Hepatocyte (in vitro differentiated cells): Measurements from ENCODE around the gene ACAD9. TPM values are rescaled to one million over a fixed set of nuclear protein-coding genes. Genes with fewer than 3 reads are reported as not detected.

Experiments
- DNase-seq: peaks from one replicate; pipeline ENCODE4 v3.0.0-alpha.2; 2016; ENCODE audit warnings: low spot score
- H2AFZ ChIP-seq: fragments of 200-600 bp; sonication (generic); 2 replicates; pipeline ENCODE4 v1.6.0; 2016; ENCODE audit warnings: antibody characterized with exemption, mild to moderate bottlenecking
- H3K27ac ChIP-seq: fragments of 200-600 bp; sonication (generic); 2 replicates; pipeline ENCODE4 v1.5.1; 2016; ENCODE audit warnings: mild to moderate bottlenecking
- H3K27me3 ChIP-seq: fragments of 200-600 bp; sonication (generic); 2 replicates; pipeline ENCODE4 v1.6.1; 2016
- H3K36me3 ChIP-seq: fragments of 200-600 bp; sonication (generic); replicated peaks from 2 replicates; pipeline ENCODE4 v1.5.1; 2016; ENCODE audit warnings: low read depth; ENCODE audit not compliant: insufficient read depth
- H3K4me1 ChIP-seq: fragments of 200-600 bp; sonication (generic); 2 replicates; pipeline ENCODE4 v1.5.1; 2016; ENCODE audit warnings: mild to moderate bottlenecking, moderate library complexity; ENCODE audit not compliant: insufficient read depth
- H3K4me2 ChIP-seq: fragments of 200-600 bp; sonication (generic); 2 replicates; pipeline ENCODE4 v1.6.0; 2016
- H3K4me3 ChIP-seq: fragments of 200-600 bp; sonication (generic); 2 replicates; pipeline ENCODE4 v1.5.1; 2016; ENCODE audit warnings: mild to moderate bottlenecking
- H3K79me2 ChIP-seq: fragments of 200-600 bp; sonication (generic); 2 replicates; pipeline ENCODE4 v1.6.0; 2017; ENCODE audit warnings: mild to moderate bottlenecking
- H3K9me2 ChIP-seq: fragments of 200-600 bp; sonication (generic); replicated peaks from 2 replicates; pipeline ENCODE4 v1.6.0; 2017; ENCODE audit warnings: mild to moderate bottlenecking; ENCODE audit not compliant: insufficient read depth
- H3K9me3 ChIP-seq: fragments of 200-600 bp; sonication (generic); 2 replicates; pipeline ENCODE4 v1.5.1; 2016; ENCODE audit warnings: low read depth, mild to moderate bottlenecking
- H4K20me1 ChIP-seq: fragments of 200-600 bp; sonication (generic); 2 replicates; pipeline ENCODE4 v1.6.0; 2016; ENCODE audit warnings: mild to moderate bottlenecking; ENCODE audit not compliant: insufficient read depth, poor library complexity, severe bottlenecking
- CTCF ChIP-seq: fragments of 200-600 bp; sonication (generic); IDR thresholded peaks from 2 replicates; pipeline ENCODE4 v1.5.1; 2016; ENCODE audit warnings: antibody characterized with exemption, mild to moderate bottlenecking; ENCODE audit not compliant: poor library complexity
- EZH2 ChIP-seq: fragments of 200-600 bp; sonication (generic); IDR thresholded peaks from 2 replicates; pipeline ENCODE4 v1.6.1; 2016; ENCODE audit warnings: antibody characterized with exemption, mild to moderate bottlenecking, borderline replicate concordance
- EZH2phosphoT487 ChIP-seq: fragments of 200-600 bp; sonication (generic); IDR thresholded peaks from one replicate; pipeline ENCODE4 v1.6.1; 2018; ENCODE audit warnings: antibody characterized with exemption, mild to moderate bottlenecking, low read depth, moderate library complexity; ENCODE audit not compliant: unreplicated experiment, severe bottlenecking
- WGBS: methylation state at CpG from one replicate; pipeline ENCODE4 v1.1.6; 2016; ENCODE audit warnings: low lambda C conversion rate; ENCODE audit errors: missing lambda C conversion rate; 5-methylcytosine and 5-hydroxymethylcytosine counted together
- polyA plus RNA-seq: library from polyadenylated mRNA; unstranded; fragments of >200 nt; fragmentation: Nextera tagmentation; extraction: Ambion mirVana; gene quantifications from 2 replicates; pipeline ENCODE4 v1.2.1, GENCODE V29; 2016
- total RNA-seq: library from RNA; depleted of rRNA; stranded (reverse); fragments of >200 nt; gene quantifications from 2 replicates; pipeline ENCODE4 v1.2.3, GENCODE V29; 2014

The ACAD9 gene
- total and polyA plus RNA-seq, 2 experiments from 2014 or later: 32.0 to 33.8 TPM

- no peak overlapping the region for H3K27ac ChIP-seq
- no peak overlapping the region for H3K4me3 ChIP-seq
- no peaks in the 10 kb centered on the region for H3K79me2 ChIP-seq
- DNase-seq: no peak
- H3K4me2 ChIP-seq: no peak overlapping the region
- H3K9me2 ChIP-seq: no peaks in the 10 kb centered on the region
- H3K27me3 ChIP-seq: no peaks in the 10 kb centered on the region
- no peaks in the 10 kb centered on the region for H4K20me1 ChIP-seq
- H3K4me1 ChIP-seq: no peaks in the 10 kb centered on the region
- no peaks in the 10 kb centered on the region for H3K9me3 ChIP-seq
- WGBS: 85% methylated on average over 7 of the region's 7 CpGs
- no peak for TF ChIP-seq CTCF
- TF ChIP-seq EZH2phosphoT487: no peak
- no peak for TF ChIP-seq EZH2
- no peaks in the 10 kb centered on the region for H3K36me3 ChIP-seq
- no peak overlapping the region for H2AFZ ChIP-seq
Observed at GRCh38 chr3:128946411-128946810, 67.0 kb downstream of the ACAD9 start.

- no peaks in the 10 kb centered on the region for H3K4me1 ChIP-seq
- no peaks in the 10 kb centered on the region for H3K36me3 ChIP-seq
- no peak overlapping the region for H3K4me2 ChIP-seq
- DNase-seq: no peak
- no peak overlapping the region for H3K4me3 ChIP-seq
- TF ChIP-seq EZH2phosphoT487: no peak
- no peak for TF ChIP-seq CTCF
- TF ChIP-seq EZH2: no peak
- WGBS: 77% methylated on average over 3 of the region's 3 CpGs
- H3K9me3 ChIP-seq: no peaks in the 10 kb centered on the region
- no peaks in the 10 kb centered on the region for H3K79me2 ChIP-seq
- no peaks in the 10 kb centered on the region for H4K20me1 ChIP-seq
- no peak overlapping the region for H2AFZ ChIP-seq
- no peak overlapping the region for H3K27ac ChIP-seq
- no peaks in the 10 kb centered on the region for H3K27me3 ChIP-seq
- no peaks in the 10 kb centered on the region for H3K9me2 ChIP-seq
Observed at GRCh38 chr3:128949158-128949557, 69.7 kb downstream of the ACAD9 start.

GRCh38 chr3:128950223-128950938, 71.0 kb downstream of the ACAD9 start:
- Histone ChIP-seq H3K36me3 (no peaks in the 10 kb centered on the region), H2AFZ (no peak overlapping the region)
- peak; percentile 42 for DNase-seq

More at GRCh38 chr3:128950223-128950938, 71.0 kb downstream of the ACAD9 start:
- no peaks in the 10 kb centered on the region for H3K9me3 ChIP-seq
- no peaks in the 10 kb centered on the region for H3K27me3 ChIP-seq
- H3K4me1 ChIP-seq: no peaks in the 10 kb centered on the region
- no peak overlapping the region for H3K4me3 ChIP-seq
- H3K9me2 ChIP-seq: no peaks in the 10 kb centered on the region
- no peak for TF ChIP-seq EZH2phosphoT487
- peak; percentile 25 for TF ChIP-seq CTCF
- TF ChIP-seq EZH2: no peak
- H4K20me1 ChIP-seq: no peaks in the 10 kb centered on the region
- no peak overlapping the region for H3K27ac ChIP-seq
- H3K79me2 ChIP-seq: no peaks in the 10 kb centered on the region
- H3K4me2 ChIP-seq: no peak overlapping the region
- WGBS: 69% methylated on average over 15 of the region's 15 CpGs
